A673 (cell line): ENCODE results near the gene IGFL3.

Source experiments
- CTCF ChIP-seq: fragments of 300-800, 200-600 bp; sonication (generic); conservative IDR thresholded peaks from 2 replicates; pipeline ENCODE4 v1.5.1; 2017; ENCODE audit warnings: low read depth, mild to moderate bottlenecking, antibody characterized with exemption, low read length, moderate library complexity, mixed read lengths
- EZH2 ChIP-seq: fragments of 200-600 bp; sonication (generic); IDR thresholded peaks from 2 replicates; pipeline ENCODE4 v1.6.1; 2017; ENCODE audit warnings: borderline replicate concordance, low read depth, mild to moderate bottlenecking, mixed read lengths, antibody characterized with exemption, low read length; ENCODE audit not compliant: poor library complexity, severe bottlenecking

DNA sequence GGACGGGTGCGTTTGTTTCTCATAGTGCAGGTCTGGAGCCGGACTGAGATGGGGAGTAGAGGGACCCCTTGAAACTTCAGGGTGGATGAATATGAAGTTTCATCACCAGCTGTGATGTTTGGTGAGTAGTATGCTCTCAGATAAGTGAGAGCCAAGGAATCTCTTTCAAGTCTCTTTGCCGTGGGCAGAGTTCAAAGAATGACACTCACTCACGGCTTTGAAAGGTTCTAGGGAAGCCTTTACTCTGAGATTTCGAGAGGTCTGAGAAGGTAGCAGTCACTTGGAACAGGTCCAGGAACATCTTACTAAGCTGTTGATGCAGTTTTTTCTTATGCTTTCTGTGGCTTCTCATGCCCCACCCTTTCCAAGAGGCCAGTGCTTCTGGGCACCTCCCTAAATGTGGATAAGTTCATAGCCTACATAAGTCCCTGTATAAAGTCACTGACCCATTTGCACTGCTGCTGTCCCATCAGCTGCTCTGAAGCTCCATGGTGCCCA lies 23.4 kb upstream of the IGFL3 start, which contains the start of gene IGFL2:
- TF ChIP-seq CTCF (no peak), EZH2 (no peak)
